HCT116 (cell line): ENCODE results near the gene NOX1.

Source experiments
- POLR2A ChIP-seq: IDR thresholded peaks from 2 replicates; pipeline ENCODE4 v1.7.0; 2011; ENCODE audit warnings: borderline replicate concordance; ENCODE audit not compliant: insufficient read depth, insufficient read length; ENCODE audit errors: extremely low read depth
- TF ChIP-seq, protein P1 (sequence below), 3 experiments: fragments of 200-600 bp in 1 of 3; sonication (generic) in 1 of 3; IDR thresholded peaks in 2 of 3; conservative IDR thresholded peaks in 1 of 3; 2 replicates each; pipeline ENCODE4 v1.5.1; 2012 to 2017; ENCODE audit warnings: low read depth in 2 of 3, low read length in 2 of 3, antibody characterized with exemption in 1 of 3, borderline replicate concordance in 1 of 3, control low read depth in 1 of 3, mild to moderate bottlenecking in 1 of 3, mixed read lengths in 1 of 3, mixed run types in 1 of 3, moderate library complexity in 1 of 3; ENCODE audit not compliant: insufficient read depth in 1 of 3

DNA sequence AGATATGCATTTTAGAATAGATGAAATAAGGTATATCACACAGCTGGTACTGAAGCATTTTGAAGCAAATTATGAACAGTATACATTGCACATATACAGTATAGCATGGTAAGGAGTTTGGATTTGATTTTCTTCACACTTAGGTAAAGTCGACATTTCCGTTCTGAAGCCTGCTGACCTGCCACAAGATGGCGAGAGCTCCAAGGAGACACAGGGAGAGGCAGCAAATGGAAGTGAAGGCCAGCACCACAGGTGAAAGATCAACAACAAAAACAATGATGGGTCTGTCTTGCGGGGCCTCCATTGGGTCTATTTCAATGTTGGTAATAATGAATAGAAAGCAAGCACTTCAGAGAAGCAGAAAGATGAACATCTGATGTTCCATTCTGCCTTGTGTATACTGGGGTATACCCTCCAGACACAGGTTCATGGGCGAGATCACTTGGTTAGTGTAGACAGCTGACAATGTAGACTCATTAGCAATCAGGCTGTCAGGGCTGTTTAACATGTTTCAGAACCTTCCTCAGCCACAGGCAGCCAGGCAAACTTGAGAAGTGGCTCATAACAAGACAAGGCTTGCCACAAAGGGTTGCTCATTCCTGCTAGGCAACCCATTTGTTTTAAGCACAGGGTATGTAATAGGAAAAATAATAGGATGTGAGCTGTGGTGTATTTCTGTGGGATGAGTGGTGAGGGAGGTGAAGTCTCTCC, 21.4 kb upstream of the NOX1 start:
- TF ChIP-seq, protein P1, sequence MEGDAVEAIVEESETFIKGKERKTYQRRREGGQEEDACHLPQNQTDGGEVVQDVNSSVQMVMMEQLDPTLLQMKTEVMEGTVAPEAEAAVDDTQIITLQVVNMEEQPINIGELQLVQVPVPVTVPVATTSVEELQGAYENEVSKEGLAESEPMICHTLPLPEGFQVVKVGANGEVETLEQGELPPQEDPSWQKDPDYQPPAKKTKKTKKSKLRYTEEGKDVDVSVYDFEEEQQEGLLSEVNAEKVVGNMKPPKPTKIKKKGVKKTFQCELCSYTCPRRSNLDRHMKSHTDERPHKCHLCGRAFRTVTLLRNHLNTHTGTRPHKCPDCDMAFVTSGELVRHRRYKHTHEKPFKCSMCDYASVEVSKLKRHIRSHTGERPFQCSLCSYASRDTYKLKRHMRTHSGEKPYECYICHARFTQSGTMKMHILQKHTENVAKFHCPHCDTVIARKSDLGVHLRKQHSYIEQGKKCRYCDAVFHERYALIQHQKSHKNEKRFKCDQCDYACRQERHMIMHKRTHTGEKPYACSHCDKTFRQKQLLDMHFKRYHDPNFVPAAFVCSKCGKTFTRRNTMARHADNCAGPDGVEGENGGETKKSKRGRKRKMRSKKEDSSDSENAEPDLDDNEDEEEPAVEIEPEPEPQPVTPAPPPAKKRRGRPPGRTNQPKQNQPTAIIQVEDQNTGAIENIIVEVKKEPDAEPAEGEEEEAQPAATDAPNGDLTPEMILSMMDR (IDR thresholded peaks at IDR 0.05 in 2 of 3, conservative IDR thresholded peaks at IDR 0.05 in 1 of 3; ENCODE audit: borderline replicate concordance in 1 of 3, insufficient read depth in 1 of 3, low read depth in 2 of 3, low read length in 2 of 3): peak; percentile 50 to 62 (median 53)
- TF ChIP-seq POLR2A: no peak
